Activated T-helper 1 cell treated with anti-CD3 and anti-CD28 coated beads, Interleukin-12 subunit alpha, Interleukin-12 subunit beta, Interleukin-2, Interleukin-4 antibody, amounts not matched to agents 30 ng/mL and 10 ng/mL and 1 ng/mL, durations not matched to agents 14 hours and 24 hours and 36 hours (primary cell): ENCODE results near the gene PPP2R5B. TPM values are rescaled to one million over a fixed set of nuclear protein-coding genes. Genes with fewer than 3 reads are reported as not detected.

Experiments used
- DNase-seq: peaks from one replicate; pipeline ENCODE4 v3.0.0; 2021; ENCODE audit warnings: low spot score
- H3K27ac Mint-ChIP-seq: one replicate; pipeline ENCODE4 v1.8.0; 2021; ENCODE audit warnings: mild to moderate bottlenecking, mixed read lengths
- H3K27me3 Mint-ChIP-seq: one replicate; pipeline ENCODE4 v1.8.0; 2022; ENCODE audit warnings: mild to moderate bottlenecking, moderate library complexity, mixed read lengths; ENCODE audit not compliant: insufficient read depth
- H3K36me3 Mint-ChIP-seq: one replicate; pipeline ENCODE4 v1.8.0; 2021; ENCODE audit warnings: low read depth, mixed read lengths
- H3K4me1 Mint-ChIP-seq: one replicate; pipeline ENCODE4 v1.8.0; 2021; ENCODE audit warnings: low read depth, mixed read lengths
- H3K4me3 Mint-ChIP-seq: one replicate; pipeline ENCODE4 v1.8.0; 2021; ENCODE audit warnings: mild to moderate bottlenecking, moderate library complexity, mixed read lengths
- H3K9me3 Mint-ChIP-seq: one replicate; pipeline ENCODE4 v1.8.0; 2021; ENCODE audit warnings: mixed read lengths
- intact Hi-C: fragments of 100-400 bp; cut with micrococcal nuclease; formaldehyde crosslinking; loops from one replicate; pipeline ENCODE4 v1.15.1; 2024
- total RNA-seq: library from RNA; stranded (reverse); gene quantifications from 2 replicates; pipeline ENCODE4 v1.2.3, GENCODE V29; 2022

Gene PPP2R5B
- total RNA-seq, 1 donor from 2014 or later: 7.3 TPM

DNA sequence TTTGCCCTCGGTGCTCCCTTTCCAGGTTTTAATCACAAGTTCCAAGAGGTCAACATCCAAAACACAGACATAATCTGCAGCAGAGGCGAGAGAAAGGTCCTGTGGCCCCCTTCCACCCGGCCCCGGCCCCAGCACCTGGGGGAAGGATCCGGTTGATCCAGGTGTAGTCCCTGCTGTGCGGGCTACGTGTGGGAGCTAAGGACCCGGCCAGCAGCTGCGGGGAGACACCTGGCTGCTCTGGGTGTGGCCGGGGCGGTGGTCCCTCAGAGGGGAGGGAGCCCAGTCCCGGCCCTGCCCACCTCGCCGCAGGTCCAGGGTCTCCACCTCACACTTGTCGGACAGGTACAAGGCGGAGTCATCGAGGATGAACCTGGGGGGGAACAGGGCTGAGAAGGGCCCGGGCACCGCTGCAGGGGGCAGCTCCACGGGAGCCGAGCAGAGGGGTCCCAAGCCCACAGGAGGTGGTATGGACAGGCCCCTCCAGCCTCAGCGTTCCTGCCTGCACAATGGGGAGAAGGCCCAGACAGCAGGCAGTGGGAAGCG, 21.1 kb upstream of the PPP2R5B start:
- intact Hi-C loops: no loop called here
- H3K27me3 Mint-ChIP-seq: no peaks in the 10 kb centered on the region
- H3K27ac Mint-ChIP-seq: no peak overlapping the region
- no peaks in the 10 kb centered on the region for H3K9me3 Mint-ChIP-seq
- peaks cover 12% of the 10 kb centered on the region for H3K4me1 Mint-ChIP-seq
- H3K36me3 Mint-ChIP-seq: peaks cover 26% of the 10 kb centered on the region
- no peak overlapping the region for H3K4me3 Mint-ChIP-seq
- no peak for DNase-seq

- intact Hi-C loops: no loop called here
- no peak overlapping the region for H3K27ac Mint-ChIP-seq
- H3K4me1 Mint-ChIP-seq: peaks cover 6% of the 10 kb centered on the region
- H3K4me3 Mint-ChIP-seq: no peak overlapping the region
- DNase-seq: no peak
- no peaks in the 10 kb centered on the region for H3K9me3 Mint-ChIP-seq
- H3K36me3 Mint-ChIP-seq: peaks cover 20% of the 10 kb centered on the region
- H3K27me3 Mint-ChIP-seq: no peaks in the 10 kb centered on the region
These were observed 18.8 kb upstream of the PPP2R5B start for GRCh38 chr11:64905516-64906313.

- Mint-ChIP-seq H3K4me1 (peaks cover 6% of the 10 kb centered on the region), H3K27ac (no peak overlapping the region), H3K36me3 (peaks cover 21% of the 10 kb centered on the region), H3K9me3 (no peaks in the 10 kb centered on the region), H3K4me3 (no peak overlapping the region), H3K27me3 (no peaks in the 10 kb centered on the region)
- intact Hi-C loops: no loop called here
- no peak for DNase-seq
These were observed 18.2 kb upstream of the PPP2R5B start for GRCh38 chr11:64906314-64906635.

DNA sequence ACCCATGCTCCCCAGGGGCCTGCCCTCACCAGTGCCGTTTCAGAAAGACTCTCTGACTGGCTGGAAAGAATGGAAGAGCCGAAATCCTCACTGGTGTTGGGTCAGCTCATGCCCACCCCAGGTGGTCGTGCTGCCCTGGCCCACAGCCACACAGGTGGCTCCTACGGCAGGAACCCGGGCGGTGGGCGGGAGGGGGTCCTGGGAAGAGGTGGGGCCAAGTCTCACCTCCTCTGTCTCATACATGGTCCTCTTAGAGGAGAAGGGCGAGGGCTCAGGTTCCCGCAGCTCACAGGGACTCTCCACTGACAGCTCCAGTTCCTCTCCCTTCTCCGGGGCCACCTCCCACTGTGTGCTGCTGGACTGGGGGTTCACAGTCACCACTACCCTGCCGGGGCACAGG, 15.7 kb upstream of the PPP2R5B start:
- intact Hi-C loops: no loop called here
- Mint-ChIP-seq H3K9me3 (no peaks in the 10 kb centered on the region), H3K27ac (no peak overlapping the region), H3K4me1 (no peaks in the 10 kb centered on the region), H3K36me3 (peaks cover 25% of the 10 kb centered on the region), H3K4me3 (no peak overlapping the region), H3K27me3 (no peaks in the 10 kb centered on the region)
- no peak for DNase-seq

DNA sequence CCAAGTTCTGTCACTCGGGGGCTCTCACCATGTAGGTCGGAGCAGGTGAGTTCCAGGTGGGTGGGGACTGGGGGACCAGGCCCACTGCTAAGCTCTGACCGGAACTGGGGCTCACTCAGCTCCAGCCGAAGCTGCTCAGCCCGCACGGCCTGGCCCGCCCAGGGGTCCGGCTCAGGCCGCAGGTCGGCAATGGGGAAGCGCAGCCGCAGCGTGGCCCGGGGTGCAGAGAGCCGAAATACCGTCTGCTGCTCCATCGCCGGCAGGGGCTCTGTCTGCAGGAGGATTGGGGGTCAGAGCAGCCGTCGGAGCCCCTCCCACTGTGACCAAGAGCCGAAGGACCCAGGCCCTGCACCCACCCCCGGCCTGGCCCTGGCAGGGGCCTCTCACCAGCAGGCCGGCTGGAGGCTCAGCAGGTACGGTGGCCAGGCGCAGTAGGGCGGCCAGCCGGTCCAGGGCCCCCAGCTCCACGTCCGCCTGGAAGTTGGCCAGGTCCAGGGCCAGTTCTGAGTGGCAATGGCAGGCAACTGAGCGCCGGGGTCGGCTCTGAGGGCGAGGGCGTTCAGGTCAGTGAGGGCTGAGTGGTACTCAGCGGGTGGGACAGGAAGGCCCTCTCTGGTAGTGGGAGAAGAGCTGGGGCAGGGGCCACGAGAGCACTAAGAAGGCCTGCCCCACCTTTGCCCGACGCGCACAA, 14.7 kb upstream of the PPP2R5B start:
- no peaks in the 10 kb centered on the region for H3K9me3 Mint-ChIP-seq
- DNase-seq: no peak
- H3K4me1 Mint-ChIP-seq: no peaks in the 10 kb centered on the region
- intact Hi-C loops: no loop called here
- H3K36me3 Mint-ChIP-seq: peaks cover 26% of the 10 kb centered on the region
- H3K27ac Mint-ChIP-seq: no peak overlapping the region
- no peaks in the 10 kb centered on the region for H3K27me3 Mint-ChIP-seq
- no peak overlapping the region for H3K4me3 Mint-ChIP-seq

DNA sequence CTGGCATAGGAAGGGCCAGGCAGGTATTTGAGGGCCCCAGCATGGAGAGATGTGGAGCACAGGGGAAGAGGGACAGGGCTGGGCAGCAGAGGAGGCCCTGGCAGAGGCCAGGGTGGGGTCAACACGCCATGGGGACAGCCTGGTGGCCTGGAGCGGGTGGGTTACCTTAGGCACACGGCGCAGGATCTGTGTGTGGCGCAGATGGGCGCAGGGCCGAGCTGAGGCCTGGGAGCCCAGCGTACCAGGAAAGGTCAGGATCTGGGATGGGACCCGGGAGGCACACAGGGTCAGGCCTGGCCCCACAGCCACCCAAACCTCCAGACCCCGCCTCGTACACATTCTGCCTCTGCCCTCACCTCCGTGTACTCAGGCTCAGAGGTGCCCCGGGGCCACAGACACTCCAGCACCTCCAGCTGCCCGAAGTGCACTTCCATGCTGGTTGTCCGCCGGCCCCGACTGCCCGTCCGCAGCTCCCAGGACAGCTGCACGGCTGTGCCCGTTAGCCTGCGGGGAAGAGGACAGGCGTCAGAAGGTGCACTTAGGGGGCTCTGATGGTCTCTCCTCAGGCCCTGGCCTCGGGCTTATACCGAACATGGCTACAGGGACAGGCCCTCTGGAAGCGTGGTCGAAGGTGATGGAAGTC, 13.9 kb upstream of the PPP2R5B start:
- H3K4me3 Mint-ChIP-seq: no peak overlapping the region
- DNase-seq: no peak
- peaks cover 26% of the 10 kb centered on the region for H3K36me3 Mint-ChIP-seq
- no peaks in the 10 kb centered on the region for H3K9me3 Mint-ChIP-seq
- H3K27ac Mint-ChIP-seq: no peak overlapping the region
- H3K4me1 Mint-ChIP-seq: peaks cover under 1% of the 10 kb centered on the region
- no peaks in the 10 kb centered on the region for H3K27me3 Mint-ChIP-seq
- intact Hi-C loops: no loop called here

DNA sequence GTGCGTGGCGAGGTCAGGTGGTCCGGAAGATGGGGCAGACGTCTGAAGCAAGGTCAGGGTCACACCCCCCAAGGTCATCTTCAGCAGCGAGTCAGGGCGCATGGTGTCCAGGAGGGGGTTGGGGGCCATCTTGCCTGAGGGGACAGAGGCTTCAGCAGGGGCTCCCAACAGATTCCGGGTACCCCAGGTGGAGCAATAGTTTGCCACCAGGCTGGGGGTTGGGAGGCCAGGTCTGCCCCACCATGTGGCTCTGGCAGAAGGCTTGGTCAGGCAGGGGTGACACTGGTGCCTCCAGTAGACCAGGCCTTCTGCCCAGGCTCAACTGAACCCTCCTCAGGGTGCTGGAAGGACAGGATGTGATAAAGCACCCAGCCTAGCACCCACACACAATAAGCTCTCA, 13.3 kb upstream of the PPP2R5B start:
- Mint-ChIP-seq H3K27ac (no peak overlapping the region), H3K9me3 (no peaks in the 10 kb centered on the region)

GRCh38 chr11:64911689-64912088, 12.8 kb upstream of the PPP2R5B start:
- Mint-ChIP-seq H3K27ac (no peak overlapping the region), H3K4me1 (peaks cover 12% of the 10 kb centered on the region), H3K27me3 (no peaks in the 10 kb centered on the region)

More for the DNA sequence above, 13.3 kb upstream of the PPP2R5B start:
- H3K36me3 Mint-ChIP-seq: peaks cover 26% of the 10 kb centered on the region
- no peaks in the 10 kb centered on the region for H3K27me3 Mint-ChIP-seq
- intact Hi-C loops: no loop called here
- H3K4me1 Mint-ChIP-seq: peaks cover 6% of the 10 kb centered on the region
- DNase-seq: no peak
- H3K4me3 Mint-ChIP-seq: no peak overlapping the region

GRCh38 chr11:64913171-64913727, 11.2 kb upstream of the PPP2R5B start:
- Mint-ChIP-seq H3K36me3 (peaks cover 18% of the 10 kb centered on the region), H3K9me3 (no peaks in the 10 kb centered on the region), H3K27ac (no peak overlapping the region), H3K4me3 (no peak overlapping the region), H3K4me1 (peaks cover 20% of the 10 kb centered on the region), H3K27me3 (no peaks in the 10 kb centered on the region)
- DNase-seq: no peak
- intact Hi-C loops: no loop called here

More at GRCh38 chr11:64911689-64912088, 12.8 kb upstream of the PPP2R5B start:
- H3K36me3 Mint-ChIP-seq: peaks cover 26% of the 10 kb centered on the region
- H3K9me3 Mint-ChIP-seq: no peaks in the 10 kb centered on the region
- DNase-seq: no peak
- intact Hi-C loops: no loop called here
- no peak overlapping the region for H3K4me3 Mint-ChIP-seq

GRCh38 chr11:64914123-64914522, 10.4 kb upstream of the PPP2R5B start:
- H3K36me3 Mint-ChIP-seq: peaks cover 14% of the 10 kb centered on the region
- H3K27ac Mint-ChIP-seq: peak overlapping the region; percentile 76
- H3K9me3 Mint-ChIP-seq: no peaks in the 10 kb centered on the region
- H3K4me1 Mint-ChIP-seq: peaks cover 20% of the 10 kb centered on the region
- no peak for DNase-seq
- intact Hi-C loops: no loop called here
- H3K27me3 Mint-ChIP-seq: no peaks in the 10 kb centered on the region
- H3K4me3 Mint-ChIP-seq: peak overlapping the region; percentile 37

DNA sequence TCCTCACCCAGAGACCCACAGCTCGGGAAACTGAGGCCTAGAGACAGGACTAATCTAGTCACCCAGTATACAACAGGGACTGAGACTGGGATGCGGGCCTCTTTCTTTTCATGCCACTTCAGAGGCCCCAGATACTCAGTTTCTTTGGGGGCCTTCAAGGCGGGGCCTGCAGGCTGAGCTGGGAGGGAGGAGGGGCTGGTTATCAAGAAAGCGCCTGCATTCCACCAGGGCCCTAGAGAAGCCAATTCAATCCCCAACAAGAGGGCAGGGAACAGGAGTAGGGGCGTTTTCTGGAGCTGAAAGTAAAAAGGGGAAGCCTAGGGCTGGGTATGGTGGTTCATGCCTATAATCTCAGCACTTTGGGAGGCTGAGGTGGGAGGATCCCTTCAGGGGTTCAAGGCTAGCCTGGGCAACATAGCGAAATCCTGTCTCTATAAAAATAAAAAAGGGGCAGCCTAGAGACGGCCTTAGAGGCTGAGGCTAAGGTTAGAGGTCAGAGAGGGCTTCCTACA, 9.1 kb upstream of the PPP2R5B start:
- Mint-ChIP-seq H3K4me3 (peak overlapping the region; percentile 88), H3K4me1 (peaks cover 20% of the 10 kb centered on the region), H3K27me3 (no peaks in the 10 kb centered on the region), H3K9me3 (no peaks in the 10 kb centered on the region), H3K36me3 (peaks cover 13% of the 10 kb centered on the region), H3K27ac (peak overlapping the region; percentile 82)
- intact Hi-C loops: loop anchor here (5.0 kb wide), 1 partner anchor 657 kb away; the partner anchor contains the start of genes FAM89B and ZNRD2
- DNase-seq: no peak

GRCh38 chr11:64916040-64916774, 8.3 kb upstream of the PPP2R5B start:
- no peaks in the 10 kb centered on the region for H3K9me3 Mint-ChIP-seq
- intact Hi-C loops: loop anchor here (1.0 to 5.0 kb wide), 4 partner anchors 8 to 656 kb away; partner anchors contain the start of genes FAM89B, POLA2, PPP2R5B and ZNRD2
- H3K36me3 Mint-ChIP-seq: peaks cover 13% of the 10 kb centered on the region
- H3K4me1 Mint-ChIP-seq: peaks cover 20% of the 10 kb centered on the region
- peak overlapping the region; percentile 88 for H3K4me3 Mint-ChIP-seq
- peak; percentile 52 for DNase-seq
- H3K27me3 Mint-ChIP-seq: no peaks in the 10 kb centered on the region
- peak overlapping the region; percentile 82 for H3K27ac Mint-ChIP-seq
